Putamen (tissue), 1 donor: ENCODE measurements around the gene COTL1.
"Not testable (repeated sequence)": the region's sequence is repeated elsewhere in the genome, so short reads cannot be mapped to it uniquely, and the experiment has no call there.

Experiments used
- DNase-seq: peaks from one replicate; pipeline ENCODE4 v3.0.0-alpha.2; 2016; ENCODE audit warnings: low spot score

The COTL1 gene

DNA sequence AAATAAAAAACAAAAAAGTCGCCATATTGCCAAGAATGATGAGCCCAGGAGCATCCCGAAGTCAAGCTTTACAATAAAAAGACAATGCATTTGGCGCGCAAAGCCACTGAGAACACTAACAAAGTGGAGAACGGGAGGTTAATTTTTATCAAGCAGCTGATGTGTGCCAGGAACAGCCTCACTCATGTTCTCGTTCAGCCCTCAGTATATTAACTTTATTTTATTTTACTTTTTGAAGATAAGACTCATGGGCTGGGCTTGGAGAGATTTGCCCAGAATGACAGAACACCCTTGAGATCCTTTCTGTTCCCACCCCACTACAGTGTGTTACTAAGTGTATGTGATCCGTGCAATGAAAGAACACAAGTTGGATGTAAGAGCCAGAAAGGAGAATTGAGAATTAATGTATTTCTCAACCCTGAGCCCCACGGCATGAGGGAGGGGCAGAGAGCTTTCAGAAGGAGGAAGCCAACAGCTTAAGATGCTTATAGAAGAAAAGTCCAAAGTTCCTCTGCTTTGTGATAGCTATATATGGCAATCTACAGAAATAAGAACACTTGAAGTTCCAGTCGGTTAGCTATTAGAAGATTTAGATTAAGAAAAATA is 48.4 kb downstream of the COTL1 start:
- DNase-seq: peak; percentile 20

- no peak for DNase-seq
Observed at GRCh38 chr16:84568066-84568465, 49.8 kb downstream of the COTL1 start.

DNA sequence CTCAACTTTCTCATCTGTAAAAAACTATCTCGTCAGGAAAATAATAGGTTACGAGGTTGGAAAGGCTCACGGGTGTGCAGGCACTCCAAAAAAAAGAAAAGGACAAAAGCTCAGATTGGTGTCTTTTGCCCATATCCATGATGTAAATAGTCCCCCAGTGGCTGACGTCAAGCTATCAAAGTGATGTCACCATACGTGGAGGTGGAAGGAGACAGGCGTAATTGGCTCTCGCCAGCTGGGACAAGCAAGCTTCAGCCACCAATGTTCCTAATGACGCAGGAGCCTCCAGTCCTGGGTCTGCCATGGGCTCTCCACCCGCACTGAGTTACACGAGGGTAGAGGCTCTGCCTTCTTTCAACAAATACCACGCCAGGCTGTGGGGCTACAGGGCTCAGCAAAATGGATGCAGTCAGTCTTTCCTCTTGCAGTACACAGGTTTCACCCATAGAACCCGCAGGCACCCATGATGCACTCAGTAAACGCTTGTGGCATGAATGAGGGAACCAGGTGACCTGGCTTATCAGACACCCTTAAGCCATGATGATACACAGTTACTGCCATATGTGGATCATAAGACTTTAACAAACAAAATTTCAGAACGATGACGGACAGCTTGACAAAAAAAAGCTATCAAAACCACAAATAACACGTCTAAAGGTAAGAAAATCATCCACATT is 50.5 kb downstream of the COTL1 start:
- DNase-seq: no peak

- DNase-seq: no peak
Observed at GRCh38 chr16:84566545-84567257, 51.2 kb downstream of the COTL1 start.

- no peak for DNase-seq
Observed at GRCh38 chr16:84565669-84566495, 52.0 kb downstream of the COTL1 start.

DNA sequence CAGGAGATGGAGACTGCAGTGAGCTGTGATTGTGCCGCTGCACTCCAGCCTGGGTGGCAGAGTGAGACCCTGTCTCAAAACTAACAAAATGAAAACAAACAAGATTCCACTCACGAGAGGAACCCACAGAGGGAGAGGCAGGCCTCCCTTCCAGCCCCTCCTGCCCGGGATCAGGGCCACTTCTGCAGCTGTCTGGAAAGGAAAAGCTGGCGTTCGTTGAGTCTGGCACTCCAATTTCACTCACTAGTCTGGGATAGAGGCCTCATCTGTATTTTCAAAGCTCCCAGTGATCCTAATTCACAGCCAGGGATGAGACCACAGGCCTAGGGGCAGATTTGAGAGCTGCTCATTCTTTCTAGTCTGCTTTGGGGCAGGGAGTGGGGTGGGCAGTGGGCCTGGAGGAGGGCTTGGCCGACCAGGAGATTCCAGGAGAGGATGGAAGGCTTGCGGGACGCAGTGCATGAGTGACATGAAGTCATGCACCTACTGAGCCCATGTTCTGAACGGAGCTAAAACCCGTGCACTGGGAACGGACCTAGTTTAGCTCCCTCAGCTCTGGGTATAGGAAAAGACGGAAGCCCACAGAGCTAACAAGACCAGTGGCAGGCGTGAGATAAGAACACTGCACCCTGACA is 54.0 kb downstream of the COTL1 start:
- no peak for DNase-seq

GRCh38 chr16:84563064-84563715 is 54.7 kb downstream of the COTL1 start:
- DNase-seq: no peak

- no peak for DNase-seq
Observed at GRCh38 chr16:84562174-84562815, 55.6 kb downstream of the COTL1 start.

- no peak for DNase-seq
Observed at GRCh38 chr16:84561291-84561690, 56.6 kb downstream of the COTL1 start.

- DNase-seq: no peak
Observed at GRCh38 chr16:84560269-84560668, 57.6 kb downstream of the COTL1 start.

DNA sequence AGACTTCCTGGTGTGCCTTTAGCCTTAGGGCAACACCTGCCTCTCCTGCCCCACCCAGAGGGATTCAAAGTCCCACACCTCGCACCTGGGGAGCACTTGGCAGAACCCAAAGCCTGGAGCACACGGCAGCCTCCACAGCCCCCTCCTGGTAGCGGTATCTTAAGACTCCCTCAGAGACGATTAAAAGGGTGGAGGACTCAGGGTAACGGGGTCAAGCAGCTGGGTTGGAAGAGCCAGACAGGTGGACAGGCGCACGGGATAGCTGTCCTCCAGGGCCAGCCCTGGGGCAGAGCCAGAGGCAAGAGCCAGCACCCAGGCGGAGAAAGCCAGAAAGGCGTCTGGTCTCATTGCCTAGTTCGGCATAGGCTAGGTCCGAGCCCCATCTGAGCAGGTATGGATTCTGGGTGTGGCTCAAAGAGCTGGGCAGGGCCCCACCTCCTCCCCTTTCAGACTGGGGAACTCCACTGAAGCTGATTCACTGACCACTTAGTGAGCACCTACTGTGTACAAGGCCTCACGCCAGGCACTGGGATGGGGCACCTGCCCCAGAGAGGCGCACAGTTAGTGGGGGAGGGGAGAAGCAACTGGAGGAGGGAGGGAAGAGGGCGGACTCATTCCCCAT is 58.5 kb downstream of the COTL1 start:
- DNase-seq: no peak

GRCh38 chr16:84558850-84559249 is 59.0 kb downstream of the COTL1 start:
- not testable (repeated sequence) for DNase-seq

- no peak for DNase-seq
Observed at GRCh38 chr16:84557504-84557903, 60.4 kb downstream of the COTL1 start.

- no peak for DNase-seq
Observed at GRCh38 chr16:84557059-84557458, 60.8 kb downstream of the COTL1 start.

DNA sequence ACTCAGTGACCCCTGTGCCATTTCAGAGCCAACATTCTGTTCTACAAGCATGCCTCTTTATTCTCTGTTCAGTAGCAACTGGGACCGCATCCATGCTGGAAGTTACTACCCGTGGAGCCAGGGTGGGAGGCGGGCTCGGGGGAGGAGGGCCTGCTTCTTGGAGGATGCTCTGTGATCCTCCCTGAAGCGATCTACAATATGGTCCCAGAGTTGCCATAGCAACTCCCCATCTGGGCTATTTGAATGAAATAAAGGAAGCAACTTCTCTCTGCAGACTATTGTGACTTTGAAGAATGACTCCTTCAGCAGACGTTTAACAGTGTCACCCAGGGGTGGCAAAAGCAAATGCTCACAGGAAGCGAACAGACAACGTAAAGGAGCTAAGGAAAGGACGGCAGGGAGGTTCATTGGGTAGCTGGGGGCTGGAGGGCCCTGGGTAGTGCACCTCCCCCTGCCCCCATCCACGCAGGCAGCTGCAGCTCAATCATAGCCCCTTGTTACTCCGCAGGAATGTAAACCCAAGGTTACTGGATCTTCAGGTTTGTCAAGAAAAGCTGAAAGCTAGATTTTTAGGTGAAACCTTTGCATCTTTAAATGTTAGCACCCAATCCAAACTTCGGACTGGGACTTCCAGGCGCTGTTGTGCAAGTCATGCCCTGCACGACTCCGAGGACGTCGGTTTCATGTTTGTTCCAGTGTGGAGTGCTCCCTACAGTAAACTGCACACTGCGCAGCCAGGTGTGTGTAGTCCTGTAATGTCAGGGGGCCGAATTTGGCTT is 62.3 kb downstream of the COTL1 start:
- DNase-seq: peak; percentile 25

- DNase-seq: no peak
Observed at GRCh38 chr16:84554627-84555328, 63.1 kb downstream of the COTL1 start.

GRCh38 chr16:84553873-84554399 is 63.9 kb downstream of the COTL1 start:
- no peak for DNase-seq

- no peak for DNase-seq
Observed at GRCh38 chr16:84552135-84552534, 65.7 kb downstream of the COTL1 start.

GRCh38 chr16:84550096-84550495 is 67.8 kb downstream of the COTL1 start:
- no peak for DNase-seq
